LHCN-M2 (cell line): ENCODE measurements around the gene BRIP1. TPM values are rescaled to one million over a fixed set of nuclear protein-coding genes. Genes with fewer than 3 reads are reported as not detected.
A peak's percentile ranks its signal among the peaks of the same experiment; 100 is the strongest.
"Not testable (repeated sequence)": the region's sequence is repeated elsewhere in the genome, so short reads cannot be mapped to it uniquely, and the experiment has no call there.

Experiments used
- DNase-seq: peaks from one replicate; pipeline ENCODE4 v3.0.0-alpha.2; 2012; ENCODE audit warnings: low read depth
- total RNA-seq: library from RNA; depleted of rRNA; stranded (reverse); fragments of >200 nt; gene quantifications from 2 replicates; pipeline ENCODE4 v1.2.3, GENCODE V29; 2014

BRIP1 gene
- total RNA-seq, 1 experiment from 2014 or later, result 17.0 TPM

DNA sequence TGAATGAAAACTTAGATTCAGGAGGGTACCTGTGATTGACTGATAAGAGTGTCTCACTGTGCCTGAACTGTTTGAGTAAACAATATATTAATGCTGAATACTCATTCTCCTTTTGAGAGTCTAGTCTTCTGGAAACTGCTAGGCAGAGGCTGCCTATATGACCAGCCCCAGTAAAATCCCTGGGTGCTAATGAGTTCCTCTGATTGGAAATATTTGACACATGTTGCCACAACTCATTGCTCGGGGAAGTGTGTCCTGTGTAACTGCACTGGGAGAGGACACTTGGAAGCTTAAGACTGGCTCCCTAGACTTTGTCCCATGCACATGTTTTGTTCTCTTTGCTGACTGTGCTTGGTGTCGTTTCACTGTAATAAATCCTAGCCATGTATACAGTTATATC, 163.6 kb downstream of the BRIP1 start:
- DNase-seq, result no peak

DNA sequence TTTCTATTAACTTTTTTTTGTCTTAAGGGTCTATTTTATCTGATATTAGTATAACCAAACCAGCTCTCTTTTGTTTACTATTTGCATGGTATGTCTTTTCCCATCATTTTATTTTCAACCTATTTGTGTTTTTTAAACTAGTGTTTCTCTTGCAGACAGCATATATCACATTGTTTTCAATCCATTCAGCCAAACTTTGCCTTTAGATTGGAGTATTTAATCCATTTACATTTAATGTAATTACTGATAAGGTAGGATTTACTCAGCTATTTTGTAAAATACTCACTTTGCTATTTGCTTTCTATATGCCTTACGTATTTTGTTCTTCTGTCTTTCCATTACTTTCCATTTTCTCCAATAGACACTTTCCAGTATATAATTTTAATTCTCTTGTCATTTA, 164.3 kb downstream of the BRIP1 start:
- DNase-seq, result no peak

DNA sequence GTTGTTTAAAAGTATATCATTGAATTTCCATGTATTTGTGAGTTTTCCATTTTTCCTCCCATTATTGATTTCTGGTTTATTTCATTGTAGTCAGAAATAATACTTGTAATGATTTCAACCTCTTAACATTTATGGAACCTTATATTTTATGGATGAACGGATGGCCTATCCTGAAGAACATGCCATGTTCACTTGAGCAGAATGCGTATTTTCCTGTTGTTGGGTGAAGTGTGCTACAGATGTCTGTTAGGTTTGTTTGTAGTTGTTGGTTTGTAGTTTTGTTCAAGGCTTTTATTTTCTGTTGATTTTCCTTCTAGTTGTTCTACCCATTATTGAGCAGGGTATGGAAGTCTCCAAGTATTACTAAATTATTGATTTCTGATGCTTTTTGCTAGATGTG, 165.1 kb downstream of the BRIP1 start:
- DNase-seq, result no peak

DNA sequence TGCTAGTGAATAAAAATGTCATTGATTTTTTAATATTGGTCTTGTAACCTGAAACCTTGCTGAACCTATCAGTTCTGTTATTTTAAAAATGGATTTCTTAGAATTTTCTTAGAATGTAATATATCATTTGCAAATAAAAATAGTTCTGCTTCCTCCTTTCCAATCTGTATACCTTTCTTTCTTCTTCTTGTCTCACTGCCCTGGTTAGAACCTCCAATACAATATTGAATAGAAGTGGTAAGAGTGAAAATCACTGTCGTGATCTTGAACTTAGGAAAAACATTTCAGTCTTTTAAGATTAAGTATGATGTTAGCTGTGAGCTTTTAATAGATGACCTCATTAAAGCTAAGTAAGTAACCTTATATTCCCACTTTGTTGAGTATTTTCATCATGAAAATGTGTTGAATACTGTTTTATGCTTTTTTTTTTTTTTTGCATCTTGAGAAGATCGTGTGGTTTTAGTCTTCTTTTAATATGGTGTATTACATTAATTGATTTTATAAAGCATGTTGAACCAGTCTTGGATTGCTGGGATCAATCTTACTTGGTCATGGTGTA, 167.5 kb downstream of the BRIP1 start:
- DNase-seq, result no peak

DNA sequence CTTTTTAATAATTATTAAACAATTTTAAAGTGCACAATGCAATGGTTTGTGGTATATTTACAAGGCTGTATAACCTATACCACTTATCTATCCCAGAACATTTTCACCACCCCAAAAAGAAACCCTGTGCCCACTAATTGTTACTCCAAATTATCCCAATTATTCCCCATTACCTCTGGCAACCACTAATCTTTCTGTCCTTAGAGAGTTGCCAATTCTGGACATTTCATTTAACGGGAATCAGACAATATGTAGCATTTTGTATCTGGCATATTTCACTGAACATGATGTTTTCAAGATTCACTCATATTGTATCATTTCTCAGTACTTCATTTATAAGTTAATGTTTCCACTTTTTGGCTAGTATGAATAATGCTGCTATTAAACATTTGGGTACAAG, 169.2 kb downstream of the BRIP1 start:
- no peak for DNase-seq

DNA sequence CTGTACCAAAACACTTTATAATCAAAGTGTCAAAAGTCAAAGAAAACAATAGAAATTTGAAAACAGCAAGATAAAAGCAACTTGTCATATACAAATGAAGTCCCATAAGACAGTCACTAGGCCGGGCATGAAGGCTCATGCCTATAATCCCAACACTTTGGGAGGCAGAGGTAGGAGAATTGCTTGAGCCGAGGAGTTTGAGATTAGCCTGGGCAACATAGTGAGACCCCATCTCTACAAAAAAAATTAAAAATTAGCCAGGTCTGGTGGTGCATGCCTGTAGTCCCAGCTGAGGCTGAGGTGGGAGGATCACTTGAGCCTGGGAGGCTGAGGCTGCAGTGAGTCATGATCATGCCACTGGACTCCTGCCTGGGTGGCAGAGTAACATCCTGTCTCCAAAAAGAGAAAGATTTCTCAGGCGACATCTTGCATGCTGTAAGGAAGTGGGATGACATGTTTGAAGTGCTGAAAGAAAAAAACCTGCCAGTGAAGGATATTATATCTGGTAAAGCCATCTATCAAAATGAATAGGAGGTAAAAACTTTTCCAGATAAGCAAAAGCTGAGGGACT, 173.6 kb downstream of the BRIP1 start:
- DNase-seq, result peak; percentile 29

DNA sequence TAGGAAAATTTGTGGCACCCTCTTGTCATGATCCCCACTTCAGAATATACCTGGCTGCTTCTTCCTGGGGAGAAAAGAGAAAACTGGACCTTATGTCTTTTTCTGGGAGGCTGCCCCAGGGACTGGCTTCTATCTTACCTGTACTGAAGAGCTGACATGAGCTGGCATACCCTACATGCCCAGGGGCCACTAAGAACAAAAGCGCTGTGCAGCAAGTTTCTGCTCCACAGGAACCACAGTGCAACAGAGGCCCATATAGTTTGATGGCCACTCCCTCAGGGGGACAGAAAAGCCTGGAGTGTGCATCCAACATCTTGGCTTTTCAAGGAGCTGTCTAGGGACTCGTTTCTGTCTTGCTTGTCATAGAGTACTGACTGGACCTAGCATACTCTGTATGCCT, 175.6 kb downstream of the BRIP1 start:
- DNase-seq, result no peak

DNA sequence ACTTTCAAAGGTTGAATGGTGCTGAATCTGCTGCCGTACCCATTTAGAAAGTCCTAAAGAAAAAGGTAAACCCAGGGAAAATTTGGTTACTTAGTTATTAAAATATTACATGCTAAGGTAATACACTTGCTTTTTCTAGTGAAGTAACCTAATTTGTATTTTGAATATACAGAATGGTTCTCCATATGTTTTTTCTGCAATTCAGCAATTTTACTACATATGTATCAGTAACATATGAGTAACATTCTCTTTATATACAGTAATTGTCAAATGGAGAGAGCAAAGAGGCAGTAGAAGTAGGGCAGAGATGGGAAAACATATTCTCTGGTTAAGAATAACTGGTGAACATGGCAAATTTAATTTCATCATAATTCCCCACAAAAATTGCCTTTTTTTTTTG, 177.2 kb downstream of the BRIP1 start:
- DNase-seq, result no peak

DNA sequence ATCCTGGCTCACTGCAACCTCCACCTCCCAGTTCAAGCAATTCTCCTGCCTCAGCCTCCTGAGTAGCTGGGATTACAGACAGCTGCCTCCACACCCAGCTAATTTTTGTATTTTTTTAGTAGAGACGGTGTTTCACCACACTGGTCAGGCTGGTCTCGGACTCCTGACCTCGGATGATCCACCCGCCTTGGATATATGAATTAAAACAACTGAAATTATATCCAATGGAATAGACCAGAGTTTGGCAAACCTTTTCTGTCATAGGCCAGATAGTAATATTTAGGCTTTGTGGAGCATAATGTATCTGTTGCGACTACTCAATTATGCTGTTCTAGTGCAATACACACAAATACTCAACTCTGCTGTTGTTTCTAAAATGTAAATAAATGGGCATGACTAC, 178.5 kb downstream of the BRIP1 start:
- no peak for DNase-seq

DNA sequence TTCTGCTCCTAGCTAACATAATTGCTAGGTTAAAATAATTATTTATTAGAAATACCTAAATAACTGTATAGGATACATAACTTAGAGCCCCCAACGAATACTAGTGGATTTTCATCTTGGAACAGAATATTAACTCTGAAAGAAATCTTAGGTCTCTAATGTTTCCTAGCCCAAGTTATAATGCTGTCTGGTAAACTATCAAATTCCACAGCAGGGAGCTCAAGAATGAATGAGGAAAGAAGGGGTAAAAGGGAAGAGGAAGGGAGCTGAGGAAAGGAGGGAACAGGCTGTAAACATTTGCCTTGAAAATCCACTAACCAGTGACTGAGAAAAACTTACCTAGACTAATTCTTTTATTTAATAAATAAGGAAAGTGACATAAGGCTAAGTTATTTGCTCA, 179.2 kb downstream of the BRIP1 start:
- no peak for DNase-seq

DNA sequence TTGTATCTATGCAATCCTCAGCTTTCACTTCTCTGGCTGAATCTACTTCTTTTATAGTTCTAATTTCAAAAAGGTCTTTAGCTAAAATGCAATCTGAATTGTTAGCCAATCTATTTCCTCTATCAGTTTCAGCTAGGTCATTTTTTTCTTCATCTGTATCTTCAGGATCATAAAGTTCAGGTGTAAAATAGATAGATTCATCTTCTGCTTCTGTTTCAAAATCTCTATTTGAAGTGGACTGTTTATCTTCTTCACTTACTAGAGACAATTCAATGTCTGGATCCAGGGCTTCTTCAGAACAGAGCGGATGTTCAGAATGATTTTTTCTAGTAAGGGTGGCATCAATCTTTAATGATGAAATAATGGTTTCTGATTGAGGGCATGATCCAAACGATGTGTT, 179.9 kb downstream of the BRIP1 start:
- DNase-seq, result no peak

DNA sequence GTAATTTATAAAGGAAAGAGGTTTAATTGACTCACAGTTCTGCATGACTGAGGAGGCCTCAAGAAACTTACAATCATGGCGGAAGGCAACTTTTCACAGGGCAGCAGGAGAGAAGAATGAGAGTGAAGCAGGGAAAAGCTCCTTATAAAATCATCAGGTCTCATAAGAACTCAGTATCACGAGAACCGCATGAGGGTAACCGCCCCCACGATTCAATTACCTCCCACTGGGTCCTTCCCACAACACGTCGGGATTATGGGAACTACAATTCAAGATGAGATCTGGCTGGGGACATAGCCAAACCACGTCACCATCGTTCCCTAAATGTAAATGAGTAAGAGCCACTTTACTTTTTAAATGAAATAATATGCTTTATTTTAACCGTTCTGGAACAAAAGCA, 182.4 kb downstream of the BRIP1 start:
- DNase-seq, result no peak

DNA sequence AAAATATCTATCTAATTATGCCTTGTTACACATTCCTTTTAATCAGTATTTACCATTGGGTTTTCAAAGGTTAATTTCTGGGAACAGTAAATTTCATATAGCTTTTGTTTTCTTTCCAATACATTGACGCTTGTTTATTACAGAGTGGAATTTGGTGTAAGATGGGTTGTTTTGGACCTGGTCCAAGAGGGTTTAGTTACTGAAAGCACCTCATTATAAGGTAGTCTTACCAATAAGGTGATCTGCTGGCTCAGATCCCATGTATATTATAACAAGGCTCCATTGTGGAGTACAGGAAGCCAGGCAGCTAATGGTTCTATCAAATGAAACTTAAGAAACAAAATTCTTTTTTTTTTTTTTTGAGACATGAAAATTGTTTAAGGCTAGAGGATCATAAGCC, 185.0 kb downstream of the BRIP1 start:
- DNase-seq, result no peak

DNA sequence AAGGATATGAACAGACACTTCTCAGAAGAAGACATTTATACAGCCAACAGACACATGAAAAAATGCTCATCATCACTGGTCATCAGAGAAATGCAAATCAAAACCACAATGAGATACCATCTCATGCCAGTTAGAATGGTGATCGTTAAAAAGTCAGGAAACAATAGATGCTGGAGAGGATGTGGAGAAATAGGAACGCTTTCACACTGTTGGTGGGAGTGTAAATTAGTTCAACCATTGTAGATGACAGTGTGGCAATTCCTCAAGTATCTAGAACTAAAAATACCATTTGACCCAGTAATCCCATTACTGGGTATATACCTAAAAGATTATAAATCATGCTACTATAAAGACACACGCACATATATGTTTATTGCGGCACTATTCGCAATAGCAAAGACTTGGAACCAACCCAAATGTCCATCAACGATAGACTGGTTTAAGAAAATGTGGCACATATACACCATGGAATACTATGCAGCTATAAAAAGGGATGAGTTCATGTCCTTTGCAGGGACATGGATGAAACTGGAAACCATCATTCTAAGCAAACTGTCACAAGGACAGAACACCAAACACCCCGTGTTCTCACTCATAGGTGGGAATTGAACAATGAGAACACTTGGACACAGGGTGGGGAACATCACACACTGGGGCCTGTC, 186.0 kb downstream of the BRIP1 start:
- not testable (repeated sequence) for DNase-seq

DNA sequence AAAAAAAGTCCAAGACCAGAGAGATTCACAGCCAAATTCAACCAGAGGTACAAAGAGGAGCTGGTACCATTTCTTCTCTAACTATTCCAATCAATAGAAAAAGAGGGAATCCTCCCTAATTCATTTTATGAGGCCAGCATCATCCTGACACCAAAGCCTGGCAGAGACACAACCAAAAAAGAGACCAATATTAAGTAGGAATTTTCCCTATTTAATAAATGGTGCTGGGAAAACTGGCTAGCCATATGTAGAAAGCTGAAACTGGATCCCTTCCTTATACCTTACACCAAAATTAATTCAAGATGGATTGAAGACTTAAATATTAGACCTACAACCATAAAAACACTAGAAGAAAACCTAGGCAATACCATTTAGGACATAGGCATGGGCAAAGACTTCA, 186.8 kb downstream of the BRIP1 start:
- not testable (repeated sequence) for DNase-seq

DNA sequence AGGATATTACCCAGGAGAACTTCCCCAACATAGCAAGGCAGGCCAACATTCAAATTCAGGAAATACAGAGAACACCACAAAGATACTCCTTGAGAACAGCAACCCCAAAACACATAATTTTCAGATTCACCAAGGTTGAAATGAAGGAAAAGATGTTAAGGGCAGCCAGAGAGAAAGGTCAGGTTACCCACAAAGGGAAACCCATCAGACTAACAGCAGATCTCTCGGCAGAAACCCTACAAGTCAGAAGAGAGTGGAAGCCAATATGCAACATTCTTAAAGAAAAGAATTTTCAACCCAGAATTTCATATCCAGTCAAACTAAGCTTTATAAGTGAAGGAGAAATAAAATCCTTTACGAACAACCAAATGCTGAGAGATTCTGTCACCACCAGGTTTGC, 188.7 kb downstream of the BRIP1 start:
- DNase-seq, result not testable (repeated sequence)

DNA sequence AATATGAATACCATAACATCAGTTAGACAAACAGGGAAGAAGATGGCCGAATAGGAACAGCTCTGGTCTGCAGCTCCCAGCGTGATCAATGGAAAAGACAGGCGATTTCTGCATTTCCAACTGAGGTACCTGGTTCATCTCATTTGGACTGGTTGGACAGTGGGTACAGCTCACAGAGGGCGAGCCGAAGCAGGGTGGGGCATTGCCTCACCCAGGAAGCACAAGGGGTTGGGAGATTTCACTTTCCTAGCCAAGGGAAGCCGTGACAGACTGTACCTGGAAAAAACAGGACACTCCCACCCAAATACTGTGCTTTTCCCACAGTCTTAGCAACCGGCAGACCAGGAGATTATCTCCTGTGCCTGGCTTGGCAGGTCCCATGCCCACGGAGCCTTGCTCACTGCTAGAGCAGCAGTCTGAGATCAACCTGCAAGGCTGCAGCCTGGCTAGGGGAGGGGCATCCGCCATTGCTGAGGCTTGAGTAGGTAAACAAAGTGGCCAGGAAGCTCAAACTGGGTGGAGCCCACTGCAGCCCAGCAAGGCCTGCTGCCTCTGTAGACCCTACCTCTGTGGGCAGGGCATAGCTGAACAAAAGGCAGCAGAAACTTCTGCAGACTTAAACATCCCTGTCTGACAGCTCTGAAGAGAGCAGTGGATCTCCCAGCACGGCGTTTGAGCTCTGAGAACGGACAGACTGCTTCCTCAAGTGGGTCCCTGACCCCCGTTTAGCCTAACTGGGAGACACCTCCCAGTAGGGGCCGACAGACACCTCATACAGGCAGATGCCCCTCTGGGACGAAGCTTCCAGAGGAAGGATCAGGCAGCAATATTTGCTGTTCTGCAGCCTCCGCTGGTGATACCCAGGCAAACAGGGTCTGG, 190.1 kb downstream of the BRIP1 start:
- DNase-seq, result not testable (repeated sequence)

DNA sequence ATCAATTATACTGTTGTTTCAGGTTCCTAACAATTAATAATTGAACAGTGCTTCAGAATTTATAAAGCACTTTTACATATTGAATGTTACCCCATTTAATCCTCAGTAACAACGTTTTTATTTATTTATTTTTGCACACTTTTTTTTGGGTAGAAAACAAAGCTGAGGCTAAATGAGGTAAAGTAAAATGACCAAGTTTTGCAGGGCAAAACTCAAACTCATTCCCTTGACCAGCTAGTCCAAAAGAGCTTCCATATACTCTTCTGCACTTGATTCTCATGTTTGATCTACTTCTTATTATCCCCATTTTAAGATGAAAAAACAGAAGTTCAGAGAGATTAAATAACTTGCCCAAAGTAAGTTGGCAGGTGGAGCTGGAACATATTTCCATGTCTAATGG, 191.2 kb downstream of the BRIP1 start:
- DNase-seq, result no peak

DNA sequence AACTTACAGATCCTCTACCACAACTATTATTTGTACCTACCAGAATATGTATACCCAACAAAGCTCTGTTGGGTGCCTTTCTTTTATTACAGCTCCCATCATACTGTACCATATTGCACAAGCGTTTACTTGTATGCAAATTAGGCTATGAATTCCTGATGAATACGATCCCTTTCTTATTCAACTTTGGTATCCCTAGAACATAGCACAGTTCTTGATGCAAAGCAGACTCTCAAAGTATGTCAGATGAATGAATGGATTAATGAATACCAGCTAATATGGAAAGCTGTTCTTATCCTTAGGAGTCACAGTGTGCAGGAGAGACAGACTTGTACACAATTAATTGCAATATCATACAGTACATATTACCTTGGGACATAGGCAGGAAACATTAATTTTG, 192.6 kb downstream of the BRIP1 start:
- no peak for DNase-seq

DNA sequence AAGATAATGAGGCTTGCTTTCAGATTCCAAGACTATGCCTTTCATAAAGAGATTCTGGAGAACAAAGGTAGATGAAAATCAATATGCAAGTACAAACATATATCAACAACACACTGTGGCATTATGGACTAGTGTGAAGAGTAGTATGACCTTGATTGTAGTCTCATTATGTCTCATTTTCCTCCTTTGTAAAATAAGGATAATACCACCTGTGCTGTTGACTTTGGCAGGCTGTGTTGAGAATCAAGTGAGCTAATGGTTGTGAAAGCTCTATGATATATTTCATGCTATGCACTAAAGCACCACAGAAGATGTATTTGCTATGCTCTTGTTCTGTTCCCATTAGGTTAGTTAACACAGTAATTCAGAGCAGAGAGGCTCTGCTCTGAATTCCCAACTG, 193.8 kb downstream of the BRIP1 start:
- DNase-seq, result no peak

DNA sequence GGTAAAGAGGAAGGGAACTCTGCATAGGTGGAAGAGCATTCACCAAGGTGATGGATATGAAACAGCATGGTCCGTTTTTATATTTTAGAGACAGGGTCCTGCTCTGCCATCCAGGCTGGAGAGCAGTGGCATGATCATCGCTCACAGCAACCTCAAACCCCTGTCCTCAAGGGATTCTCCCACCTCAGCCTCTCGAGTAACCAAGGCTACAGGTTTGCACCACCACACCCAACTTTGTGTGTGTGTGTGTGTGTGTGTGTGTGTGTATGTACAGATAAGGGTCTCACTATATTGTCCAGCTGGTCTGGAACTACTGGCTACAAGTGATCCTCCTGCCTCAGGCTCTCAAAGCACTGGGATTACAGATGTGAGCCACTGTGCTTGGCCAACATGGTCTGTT, 194.8 kb downstream of the BRIP1 start:
- DNase-seq, result no peak

DNA sequence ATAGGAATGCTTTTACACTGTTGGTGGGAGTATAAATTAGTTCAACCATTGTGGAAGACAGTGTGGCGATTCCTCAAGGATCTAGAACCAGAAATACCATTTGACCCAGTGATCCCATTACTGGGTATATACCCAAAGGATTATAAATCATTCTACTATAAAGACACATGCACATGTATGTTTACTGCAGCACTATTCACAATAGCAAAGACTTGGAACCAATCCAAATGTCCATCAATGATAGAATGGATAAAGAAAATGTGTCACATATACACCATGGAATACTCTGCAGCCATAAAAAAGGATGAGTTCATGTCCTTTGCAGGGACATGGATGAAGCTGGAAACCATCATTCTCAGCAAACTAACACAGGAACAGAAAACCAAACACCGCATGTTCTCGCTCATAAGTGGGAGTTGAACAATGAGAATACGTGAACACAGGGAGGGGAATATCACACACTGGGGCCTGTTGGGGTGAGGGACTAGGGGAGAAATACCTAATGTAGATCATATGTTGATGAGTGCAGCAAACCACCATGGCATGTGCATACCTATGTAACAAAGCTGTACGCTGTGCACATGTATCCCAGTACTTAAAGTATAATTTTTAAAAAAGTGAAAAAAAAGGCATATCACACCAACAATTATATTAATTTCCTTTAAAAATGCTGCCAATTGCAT, 196.8 kb downstream of the BRIP1 start:
- DNase-seq, result not testable (repeated sequence)
